Mesenchymal stem cell (in vitro differentiated cells and primary cell): ENCODE results near the gene ZC3H4.

ENCODE experiments used
- DNase-seq: peaks from one replicate; pipeline ENCODE4 v3.0.0-alpha.2; 2013
- H2AFZ ChIP-seq: one replicate; pipeline ENCODE4 v1.6.1; 2013; ENCODE audit warnings: low read depth, mild to moderate bottlenecking, control low read depth, inconsistent platforms, low read length, moderate library complexity
- H2AK5ac ChIP-seq: 2 replicates; pipeline ENCODE4 v1.6.1; 2013; ENCODE audit warnings: low read length, moderate library complexity, mild to moderate bottlenecking, inconsistent platforms; ENCODE audit not compliant: severe bottlenecking
- H2BK120ac ChIP-seq: one replicate; pipeline ENCODE4 v1.6.1; 2013; ENCODE audit warnings: low read depth, mild to moderate bottlenecking, inconsistent platforms, low read length, moderate library complexity
- H2BK12ac ChIP-seq, 2 experiments: one replicate each; pipeline ENCODE4 v1.6.1; 2013; ENCODE audit warnings: inconsistent platforms in 2 of 2, low read length in 2 of 2, mild to moderate bottlenecking in 2 of 2, moderate library complexity in 2 of 2, control low read depth in 1 of 2
- H2BK15ac ChIP-seq: one replicate; pipeline ENCODE4 v1.6.1; 2013; ENCODE audit warnings: mild to moderate bottlenecking, low read depth, inconsistent platforms; ENCODE audit not compliant: poor library complexity, severe bottlenecking
- H2BK5ac ChIP-seq: 2 replicates; pipeline ENCODE4 v1.6.1; 2013; ENCODE audit warnings: low read depth, mild to moderate bottlenecking, low read length, control low read depth, inconsistent platforms; ENCODE audit not compliant: poor library complexity, severe bottlenecking
- H3K14ac ChIP-seq, 2 experiments: one replicate each; pipeline ENCODE4 v1.6.1; 2013; ENCODE audit warnings: inconsistent platforms in 2 of 2, low read length in 2 of 2, control low read depth in 1 of 2, mild to moderate bottlenecking in 1 of 2, moderate library complexity in 1 of 2
- H3K18ac ChIP-seq, 2 experiments: one replicate each; pipeline ENCODE4 v1.6.1; 2013; ENCODE audit warnings: inconsistent platforms in 2 of 2, low read length in 2 of 2, control low read depth in 1 of 2, low read depth in 1 of 2, mild to moderate bottlenecking in 1 of 2
- H3K23ac ChIP-seq, 2 experiments: one replicate each; pipeline ENCODE4 v1.6.1; 2013; ENCODE audit warnings: inconsistent platforms in 2 of 2, low read length in 2 of 2, mild to moderate bottlenecking in 2 of 2, moderate library complexity in 2 of 2, control low read depth in 1 of 2
- H3K27ac ChIP-seq: 2 replicates; pipeline ENCODE4 v1.5.1; 2013; ENCODE audit warnings: mild to moderate bottlenecking, moderate library complexity, low read length, control low read depth, inconsistent platforms; ENCODE audit not compliant: poor library complexity, severe bottlenecking
- H3K27me3 ChIP-seq, 2 experiments: 2 replicates each; pipeline versions ENCODE4 v1.6.1 to v1.7.0; 2013; ENCODE audit warnings: low read length in 2 of 2, mild to moderate bottlenecking in 2 of 2, moderate library complexity in 2 of 2, control low read depth in 1 of 2, inconsistent platforms in 1 of 2; ENCODE audit not compliant: control insufficient read depth in 1 of 2, insufficient read depth in 1 of 2
- H3K36me3 ChIP-seq, 2 experiments: 2 replicates each; pipeline versions ENCODE4 v1.6.1 to v1.7.0; 2013; ENCODE audit warnings: low read length in 2 of 2, control low read depth in 1 of 2, inconsistent platforms in 1 of 2, low read depth in 1 of 2, mild to moderate bottlenecking in 1 of 2; ENCODE audit not compliant: insufficient read depth in 2 of 2, control insufficient read depth in 1 of 2
- H3K4ac ChIP-seq, 2 experiments: one replicate each; pipeline ENCODE4 v1.6.1; 2013; ENCODE audit warnings: inconsistent platforms in 2 of 2, low read length in 2 of 2, mild to moderate bottlenecking in 2 of 2, moderate library complexity in 2 of 2, control low read depth in 1 of 2, low read depth in 1 of 2
- H3K4me1 ChIP-seq: 2 replicates; pipeline ENCODE4 v1.6.1; 2013; ENCODE audit warnings: low read depth, low read length, control low read depth; ENCODE audit not compliant: control insufficient read depth, insufficient read depth
- H3K4me2 ChIP-seq: 2 replicates; pipeline ENCODE4 v1.6.1; 2013; ENCODE audit warnings: low read length, mild to moderate bottlenecking, inconsistent platforms; ENCODE audit not compliant: poor library complexity, severe bottlenecking
- H3K4me3 ChIP-seq, 2 experiments: 2 replicates each; pipeline versions ENCODE4 v1.5.1 to v1.7.0; 2013; ENCODE audit warnings: low read length in 2 of 2, mild to moderate bottlenecking in 2 of 2, control low read depth in 1 of 2, low read depth in 1 of 2; ENCODE audit not compliant: insufficient read depth in 1 of 2
- H3K79me1 ChIP-seq: replicated peaks from 2 replicates; pipeline ENCODE4 v1.6.1; 2013; ENCODE audit warnings: mild to moderate bottlenecking, control low read depth, low read length, inconsistent platforms; ENCODE audit not compliant: poor library complexity, severe bottlenecking
- H3K9ac ChIP-seq: 2 replicates; pipeline ENCODE4 v1.7.0; 2013; ENCODE audit warnings: mild to moderate bottlenecking, low read length, moderate library complexity
- H3K9me3 ChIP-seq: 2 replicates; pipeline ENCODE4 v1.7.0; 2013; ENCODE audit warnings: mild to moderate bottlenecking, low read length; ENCODE audit not compliant: control insufficient read depth
- H4K8ac ChIP-seq: one replicate; pipeline ENCODE4 v1.6.1; 2013; ENCODE audit warnings: inconsistent platforms, mild to moderate bottlenecking, low read length, moderate library complexity
- H4K91ac ChIP-seq: one replicate; pipeline ENCODE4 v1.6.1; 2013; ENCODE audit warnings: mild to moderate bottlenecking, low read length, inconsistent platforms
- WGBS: methylation state at CpG from one replicate; pipeline ENCODE4 v1.1.7; 2013; ENCODE audit warnings: mixed read lengths; 5-methylcytosine and 5-hydroxymethylcytosine counted together

The ZC3H4 gene

DNA sequence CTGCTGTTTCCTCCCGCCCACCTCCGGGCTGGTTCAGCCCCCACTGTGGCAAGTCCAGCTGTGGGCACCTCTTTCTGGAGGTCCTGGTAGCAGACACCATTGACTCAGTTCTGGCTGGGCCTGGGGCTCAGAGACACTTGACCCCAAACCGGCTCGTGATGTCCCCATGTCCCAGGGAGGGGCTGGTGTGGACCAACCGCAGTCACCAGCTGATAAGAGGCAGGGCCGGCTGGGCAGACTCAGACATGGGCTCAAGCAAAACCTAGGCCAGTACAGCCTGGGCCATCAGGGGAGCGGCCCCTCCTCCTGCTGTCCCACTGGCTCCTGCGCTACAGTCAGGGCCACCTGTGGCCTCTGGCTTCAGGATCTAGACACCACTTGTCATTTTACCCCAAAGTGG is 45.3 kb downstream of the ZC3H4 start:
- Histone ChIP-seq H2AFZ (no peak overlapping the region), H3K14ac (no peak overlapping the region), H3K4ac (no peak overlapping the region), H3K18ac (no peak overlapping the region), H4K8ac (no peak overlapping the region), H3K4me3 (no peak overlapping the region), H3K4me1 (peaks cover 2% of the 10 kb centered on the region), H4K91ac (no peak overlapping the region), H2BK15ac (no peak overlapping the region), H3K9me3 (no peaks in the 10 kb centered on the region), H3K79me1 (peaks cover 54% of the 10 kb centered on the region), H3K36me3 (peaks cover 72 to 86% of the 10 kb centered on the region in 2 experiments), H3K4me2 (no peak overlapping the region), H3K27ac (no peak overlapping the region), H2BK120ac (no peak overlapping the region), H2AK5ac (no peak overlapping the region), H3K27me3 (no peaks in the 10 kb centered on the region), H2BK5ac (no peak overlapping the region), H3K23ac (no peak overlapping the region), H3K9ac (no peak overlapping the region), H2BK12ac (no peak overlapping the region)
- WGBS: 91% methylated on average over 8 of the region's 8 CpGs
- DNase-seq: no peak

DNA sequence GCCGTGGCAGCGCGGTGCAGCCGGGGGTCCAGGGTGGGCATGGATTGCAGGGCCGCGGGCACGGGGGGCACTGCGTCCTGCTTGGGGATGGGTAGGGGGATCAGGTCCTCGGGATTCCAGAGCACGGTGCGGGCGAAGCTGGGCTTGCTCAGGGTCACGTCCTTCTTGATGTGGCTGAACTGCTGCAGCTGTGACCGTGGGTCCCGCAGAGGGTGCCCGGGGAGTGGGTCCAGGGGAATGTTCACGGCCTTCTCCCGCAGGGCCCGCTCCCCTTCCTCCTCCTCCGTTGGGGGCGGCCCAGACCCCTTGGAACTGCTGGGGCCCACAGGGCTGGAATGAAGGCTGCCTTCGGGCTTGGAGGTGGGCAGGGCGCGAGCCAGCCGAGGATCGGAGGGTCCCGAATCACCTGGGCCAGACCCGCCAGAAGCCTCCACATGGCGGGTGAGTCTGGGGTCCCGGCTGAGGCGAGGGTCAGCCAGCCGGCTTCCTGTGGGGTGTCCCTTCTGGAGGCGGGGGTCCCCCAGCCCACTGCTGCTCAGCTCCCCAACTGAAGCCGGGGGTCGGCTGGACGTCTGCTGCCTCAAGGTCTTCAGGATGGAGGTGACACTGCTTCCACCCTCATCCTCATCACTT is 46.2 kb downstream of the ZC3H4 start:
- no peak overlapping the region for H2BK12ac ChIP-seq
- no peaks in the 10 kb centered on the region for H3K9me3 ChIP-seq
- no peak overlapping the region for H3K4ac ChIP-seq
- peaks cover 3% of the 10 kb centered on the region for H3K4me1 ChIP-seq
- no peak overlapping the region for H2AK5ac ChIP-seq
- no peak overlapping the region for H3K4me3 ChIP-seq
- H2BK5ac ChIP-seq: no peak overlapping the region
- no peak overlapping the region for H4K8ac ChIP-seq
- no peak overlapping the region for H2BK120ac ChIP-seq
- peaks cover 51% of the 10 kb centered on the region for H3K79me1 ChIP-seq
- no peak overlapping the region for H3K4me2 ChIP-seq
- no peak overlapping the region for H3K27ac ChIP-seq
- H3K18ac ChIP-seq: no peak overlapping the region
- H3K23ac ChIP-seq: no peak overlapping the region
- H3K27me3 ChIP-seq: no peaks in the 10 kb centered on the region
- 99% methylated on average over 36 of the region's 36 CpGs for WGBS
- H2BK15ac ChIP-seq: no peak overlapping the region
- H4K91ac ChIP-seq: no peak overlapping the region
- no peak overlapping the region for H2AFZ ChIP-seq
- H3K14ac ChIP-seq: no peak overlapping the region
- peaks cover 66 to 88% of the 10 kb centered on the region in 2 experiments for H3K36me3 ChIP-seq
- H3K9ac ChIP-seq: no peak overlapping the region
- DNase-seq: no peak

DNA sequence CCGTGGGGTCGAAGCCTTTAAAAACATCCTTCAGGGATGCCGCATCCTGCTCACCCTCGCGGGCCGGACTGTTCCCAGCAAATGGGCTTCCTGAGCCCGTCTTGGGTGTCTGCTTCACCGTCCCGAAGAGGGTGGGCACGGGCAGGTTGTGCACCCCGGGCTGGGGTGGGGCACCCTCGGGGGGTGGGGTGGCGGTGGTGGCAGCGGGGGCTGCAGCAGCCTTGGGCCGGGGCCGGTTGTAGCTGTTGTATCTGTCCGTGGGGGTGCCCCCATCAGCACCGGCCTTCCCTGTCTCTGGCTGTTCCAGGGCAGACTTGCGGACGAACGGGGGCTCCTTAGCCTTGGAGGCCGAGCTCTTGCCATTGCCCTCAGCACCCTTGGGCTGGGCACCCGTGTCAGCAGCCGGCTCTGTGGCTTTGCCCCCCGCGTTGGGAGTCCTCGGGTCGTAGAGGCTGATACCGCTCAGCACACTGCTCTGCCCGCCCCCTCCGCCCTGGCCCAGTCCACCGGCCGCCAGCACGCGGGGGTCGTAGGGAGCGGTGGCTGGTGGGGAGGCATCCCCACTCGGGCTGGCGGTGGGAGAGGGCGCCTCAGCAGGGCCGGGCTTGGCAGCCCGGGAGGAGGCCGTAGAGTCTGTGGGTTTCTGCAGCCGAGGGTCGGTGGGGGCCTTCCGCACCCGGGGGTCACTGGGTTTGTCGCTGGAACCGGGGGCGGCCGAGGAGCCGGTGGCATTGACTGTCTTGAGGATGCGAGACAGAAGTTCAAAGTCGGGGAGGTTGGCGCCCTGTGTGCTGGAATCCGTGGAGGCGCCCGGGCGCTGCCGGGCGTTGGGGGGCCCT is 47.0 kb downstream of the ZC3H4 start:
- H4K8ac ChIP-seq: no peak overlapping the region
- H3K4me2 ChIP-seq: no peak overlapping the region
- H3K9ac ChIP-seq: no peak overlapping the region
- H3K9me3 ChIP-seq: no peaks in the 10 kb centered on the region
- no peak overlapping the region for H2AFZ ChIP-seq
- peaks cover 45% of the 10 kb centered on the region for H3K79me1 ChIP-seq
- DNase-seq: no peak
- no peak overlapping the region for H3K4me3 ChIP-seq
- H3K4ac ChIP-seq: no peak overlapping the region
- H3K27ac ChIP-seq: no peak overlapping the region
- H3K36me3 ChIP-seq: peaks cover 60 to 81% of the 10 kb centered on the region in 2 experiments
- no peak overlapping the region for H2BK120ac ChIP-seq
- H2BK15ac ChIP-seq: no peak overlapping the region
- no peak overlapping the region for H4K91ac ChIP-seq
- H3K27me3 ChIP-seq: no peaks in the 10 kb centered on the region
- 98% methylated on average over 61 of the region's 61 CpGs for WGBS
- H2BK5ac ChIP-seq: no peak overlapping the region
- no peak overlapping the region for H2AK5ac ChIP-seq
- no peak overlapping the region for H2BK12ac ChIP-seq
- H3K23ac ChIP-seq: no peak overlapping the region
- no peak overlapping the region for H3K14ac ChIP-seq
- H3K18ac ChIP-seq: no peak overlapping the region
- H3K4me1 ChIP-seq: peaks cover 8% of the 10 kb centered on the region

DNA sequence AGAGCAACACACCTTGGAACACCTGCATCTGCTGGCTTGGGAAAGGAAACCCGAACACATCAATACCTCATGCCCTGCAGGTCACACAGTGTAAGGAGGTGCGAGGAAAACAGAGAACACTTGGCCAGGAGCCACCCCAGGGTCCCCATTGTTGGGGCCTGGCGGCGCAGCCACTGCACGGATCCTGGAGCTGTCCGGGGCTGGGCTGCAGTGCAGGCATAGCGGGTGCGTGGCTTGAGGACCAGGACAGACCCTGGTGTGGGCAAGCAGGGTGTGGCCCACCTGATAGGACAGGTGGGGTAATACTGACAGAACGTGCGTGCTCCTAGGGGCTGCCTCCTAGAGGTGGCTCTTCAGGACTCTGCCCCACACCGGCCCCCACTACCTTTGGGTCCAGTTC is 48.3 kb downstream of the ZC3H4 start:
- H3K9ac ChIP-seq: no peak overlapping the region
- DNase-seq: no peak
- no peak overlapping the region for H2BK12ac ChIP-seq

More for the DNA sequence above, 48.3 kb downstream of the ZC3H4 start:
- Histone ChIP-seq H4K91ac (no peak overlapping the region), H2BK120ac (no peak overlapping the region), H2AFZ (no peak overlapping the region), H3K36me3 (peaks cover 46 to 68% of the 10 kb centered on the region in 2 experiments), H3K4ac (no peak overlapping the region), H3K27ac (no peak overlapping the region), H3K4me3 (no peak overlapping the region), H3K4me1 (peaks cover 8% of the 10 kb centered on the region), H2BK15ac (no peak overlapping the region), H2BK5ac (no peak overlapping the region), H2AK5ac (no peak overlapping the region), H4K8ac (no peak overlapping the region), H3K14ac (no peak overlapping the region), H3K9me3 (no peaks in the 10 kb centered on the region), H3K23ac (no peak overlapping the region), H3K18ac (no peak overlapping the region), H3K79me1 (peaks cover 33% of the 10 kb centered on the region), H3K4me2 (no peak overlapping the region), H3K27me3 (no peaks in the 10 kb centered on the region)
- 96% methylated on average over 11 of the region's 11 CpGs for WGBS
